ENCODE results near the gene TMEM154. TPM values are rescaled to one million over a fixed set of nuclear protein-coding genes. Genes with fewer than 3 reads are reported as not detected.

Gene TMEM154
- total and polyA plus RNA-seq, 10 of the 15 experiments (the other 5 are each of a cell fraction or from before 2014, with no cell fraction given), result 5.1 to 41.4 (median 18.2) TPM

DNA sequence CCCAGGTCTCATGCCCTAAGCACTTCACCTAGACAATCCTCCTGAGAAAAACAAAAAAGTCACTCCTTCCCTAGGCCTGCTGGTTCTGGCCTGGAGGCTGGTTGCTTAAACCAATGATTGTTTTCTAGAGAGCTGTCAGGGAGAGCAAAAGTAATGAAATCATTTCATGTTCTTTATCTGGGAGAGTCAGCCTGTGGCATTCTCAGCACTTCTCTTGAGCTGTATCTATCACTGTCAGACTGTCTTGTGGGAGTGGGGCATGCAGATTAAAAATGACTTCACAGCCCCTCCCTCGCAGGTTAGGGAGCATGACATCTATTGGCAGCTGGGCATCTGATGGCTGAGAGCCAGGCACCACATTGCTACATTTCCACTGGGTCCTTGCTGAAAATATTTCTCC, 20.4 kb upstream of the TMEM154 start:
- Histone ChIP-seq H3K27me3 (replicated peaks in 1 of 2; ENCODE audit: control insufficient read depth in 2 of 2, insufficient read depth in 2 of 2, low read length in 1 of 2) (no peaks in the 10 kb centered on the region), H3K79me2 (ENCODE audit: control insufficient read depth, insufficient read depth, low read length) (no peaks in the 10 kb centered on the region), H3K4me3 (no peak overlapping the region), H3K4me2 (ENCODE audit: control insufficient read depth, insufficient read depth) (no peak overlapping the region), H3K27ac (ENCODE audit: control insufficient read depth, insufficient read depth) (no peak overlapping the region), H2AFZ (ENCODE audit: control insufficient read depth, low read depth, low read length) (no peak overlapping the region), H3K9me3 (replicated peaks; ENCODE audit: control insufficient read depth, insufficient read depth, low read length) (peaks cover 3% of the 10 kb centered on the region; the same call in 2 of the 3 replicates), H4K20me1 (ENCODE audit: control insufficient read depth, insufficient read depth) (no peaks in the 10 kb centered on the region), H3K9ac (ENCODE audit: control insufficient read depth, insufficient read depth, low read length) (no peak overlapping the region), H3K36me3 (ENCODE audit: control insufficient read depth in 2 of 2, insufficient read depth in 2 of 2, low read length in 1 of 2) (no peaks in the 10 kb centered on the region), H3K4me1 (ENCODE audit: control insufficient read depth, insufficient read depth, low read length) (peaks cover 20% of the 10 kb centered on the region)
- SMC1A ChIA-PET (ENCODE audit: uncharacterized antibody, unreplicated experiment), result interaction anchor here (1.0 to 3.9 kb wide), 13 partner anchors 9 to 199 kb away, joined by 3 to 63 read pairs (median 10); partner anchors contain the start of gene TMEM154
- CTCF ChIA-PET, result interaction anchor here (1.3 to 3.9 kb wide), 5 partner anchors 9 to 199 kb away, joined by 5 to 35 read pairs (median 27); partner anchors contain the start of gene TMEM154
- BruUV-seq (replicated peaks), result no TSS peak
- no peak for FAIRE-seq
- 69% methylated on average over 1 of the region's 1 CpG for WGBS (ENCODE audit: insufficient coverage, insufficient replicate concordance, low lambda C conversion rate, missing lambda C conversion rate)
- TF ChIP-seq, protein P1, sequence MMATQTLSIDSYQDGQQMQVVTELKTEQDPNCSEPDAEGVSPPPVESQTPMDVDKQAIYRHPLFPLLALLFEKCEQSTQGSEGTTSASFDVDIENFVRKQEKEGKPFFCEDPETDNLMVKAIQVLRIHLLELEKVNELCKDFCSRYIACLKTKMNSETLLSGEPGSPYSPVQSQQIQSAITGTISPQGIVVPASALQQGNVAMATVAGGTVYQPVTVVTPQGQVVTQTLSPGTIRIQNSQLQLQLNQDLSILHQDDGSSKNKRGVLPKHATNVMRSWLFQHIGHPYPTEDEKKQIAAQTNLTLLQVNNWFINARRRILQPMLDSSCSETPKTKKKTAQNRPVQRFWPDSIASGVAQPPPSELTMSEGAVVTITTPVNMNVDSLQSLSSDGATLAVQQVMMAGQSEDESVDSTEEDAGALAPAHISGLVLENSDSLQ (IDR thresholded peaks at IDR 0.05), result peak; percentile 49
- no peak for TF ChIP-seq BMI1 (IDR thresholded peaks at IDR 0.05; ENCODE audit: borderline replicate concordance)
- RAD21 ChIA-PET (ENCODE audit: unreplicated experiment), result interaction anchor here (1.0 to 3.8 kb wide), 10 partner anchors 8 to 198 kb away, joined by 3 to 45 read pairs (median 6); partner anchors contain the start of gene TMEM154
- in situ Hi-C loops (cut with MboI), result no loop called here
- intact Hi-C loops (cut with micrococcal nuclease; ENCODE audit: unreplicated experiment), result no loop called here
- POLR2A ChIA-PET, result interaction anchor here (2.8 kb wide), 1 partner anchor 9 kb away, joined by 14 read pairs; no protein-coding TSS in a partner anchor
- ATAC-seq, result no peak
- DNase-seq (ENCODE audit: low read depth, low spot score), result no peak

DNA sequence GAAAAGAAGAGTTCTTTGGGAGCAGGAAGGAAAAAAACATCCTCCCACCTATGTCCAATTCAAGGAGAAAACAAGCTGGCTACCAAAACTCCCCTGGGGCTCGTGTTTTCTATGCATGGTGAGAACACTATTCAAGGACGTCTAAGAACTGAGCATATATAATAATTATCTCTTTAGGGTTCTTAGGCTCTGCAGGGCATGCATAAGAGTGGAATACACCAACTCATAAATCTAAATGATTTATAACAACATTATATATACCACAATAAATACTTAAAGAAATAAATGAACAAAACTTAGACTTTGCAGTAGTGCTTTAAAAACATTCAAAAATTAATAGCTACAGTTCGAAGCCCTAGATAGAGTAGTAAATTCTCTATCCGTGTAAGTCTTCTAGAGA, 19.5 kb upstream of the TMEM154 start:
- no peaks in the 10 kb centered on the region for H3K79me2 ChIP-seq (ENCODE audit: control insufficient read depth, insufficient read depth, low read length)
- H3K4me2 ChIP-seq (ENCODE audit: control insufficient read depth, insufficient read depth), result no peak overlapping the region
- H3K27ac ChIP-seq (ENCODE audit: control insufficient read depth, insufficient read depth), result no peak overlapping the region
- H3K9ac ChIP-seq (ENCODE audit: control insufficient read depth, insufficient read depth, low read length), result no peak overlapping the region
- peaks cover 3% of the 10 kb centered on the region; the same call in 2 of the 3 replicates for H3K9me3 ChIP-seq (replicated peaks; ENCODE audit: control insufficient read depth, insufficient read depth, low read length)
- peaks cover 20% of the 10 kb centered on the region for H3K4me1 ChIP-seq (ENCODE audit: control insufficient read depth, insufficient read depth, low read length)
- no peaks in the 10 kb centered on the region for H3K36me3 ChIP-seq (ENCODE audit: control insufficient read depth in 2 of 2, insufficient read depth in 2 of 2, low read length in 1 of 2)
- DNase-seq (ENCODE audit: low read depth, low spot score) (no peak), ATAC-seq (no peak), FAIRE-seq (no peak)
- BruUV-seq (replicated peaks), result no TSS peak
- POLR2A ChIA-PET, result interaction anchor here (1.4 to 2.8 kb wide), 3 partner anchors 10 to 35 kb away, joined by 4 to 14 read pairs (median 13); no protein-coding TSS in a partner anchor
- CTCF ChIA-PET, result interaction anchor here (1.0 to 3.9 kb wide), 11 partner anchors 8 to 299 kb away, joined by 3 to 35 read pairs (median 5); partner anchors contain the start of gene TMEM154
- SMC1A ChIA-PET (ENCODE audit: uncharacterized antibody, unreplicated experiment), result interaction anchor here (0.9 to 3.9 kb wide), 24 partner anchors 10 to 1068 kb away, joined by 3 to 63 read pairs (median 6); partner anchors contain the start of gene TMEM154
- RAD21 ChIA-PET (ENCODE audit: unreplicated experiment), result interaction anchor here (0.8 to 3.8 kb wide), 13 partner anchors 9 to 240 kb away, joined by 3 to 45 read pairs (median 5); partner anchors contain the start of gene TMEM154
- in situ Hi-C loops (cut with MboI) (no loop called here), intact Hi-C loops (cut with micrococcal nuclease; ENCODE audit: unreplicated experiment) (no loop called here)
- no peaks in the 10 kb centered on the region for H3K27me3 ChIP-seq (replicated peaks in 1 of 2; ENCODE audit: control insufficient read depth in 2 of 2, insufficient read depth in 2 of 2, low read length in 1 of 2)
- H2AFZ ChIP-seq (ENCODE audit: control insufficient read depth, low read depth, low read length), result no peak overlapping the region
- no peak for TF ChIP-seq NRF1 (conservative IDR thresholded peaks at IDR 0.05; ENCODE audit: low read depth, low read length)
- no peak for TF ChIP-seq RB1 (IDR thresholded peaks at IDR 0.05; ENCODE audit: borderline replicate concordance)
- H4K20me1 ChIP-seq (ENCODE audit: control insufficient read depth, insufficient read depth), result no peaks in the 10 kb centered on the region
- 91% methylated on average over 4 of the region's 4 CpGs for WGBS (ENCODE audit: insufficient coverage, insufficient replicate concordance, low lambda C conversion rate, missing lambda C conversion rate)
- no peak overlapping the region for H3K4me3 ChIP-seq
